Measurements from ENCODE around the gene EPB41L5.

EPB41L5 gene

GRCh38 chr2:120227111-120227991 lies 214.5 kb downstream of the EPB41L5 start:
- no peak for DNase-seq

GRCh38 chr2:120228503-120228902 lies 215.6 kb downstream of the EPB41L5 start:
- DNase-seq = no peak
